ENCODE results near the gene ASPSCR1.

ASPSCR1 gene

GRCh38 chr17:81964081-81964849, 13.2 kb upstream of the ASPSCR1 start:
- Histone ChIP-seq H3K4ac (ENCODE audit: low read depth in 1 of 2, low read length in 2 of 2) (no peak overlapping the region), H3K18ac (ENCODE audit: low read depth in 1 of 2, low read length in 2 of 2) (no peak overlapping the region)
- 79% methylated on average over 22 of the region's 22 CpGs for WGBS

GRCh38 chr17:81966343-81967243, 10.8 kb upstream of the ASPSCR1 start:
- H3K18ac ChIP-seq (ENCODE audit: low read depth in 1 of 2, low read length in 2 of 2): peak overlapping the region in 1 of 2 experiments; percentile 77
- WGBS: 45% methylated on average over 41 of the region's 41 CpGs
- peak overlapping the region; percentile 73 for H4K91ac ChIP-seq (ENCODE audit: low read length)
- no peak overlapping the region for H2BK5ac ChIP-seq (ENCODE audit: low read depth, low read length, poor library complexity, severe bottlenecking)
- H3K23ac ChIP-seq (ENCODE audit: low read length in 2 of 2): no peak overlapping the region
- H2BK15ac ChIP-seq (ENCODE audit: low read depth, poor library complexity, severe bottlenecking): peak overlapping the region; percentile 19
- no peak overlapping the region for H3K4me2 ChIP-seq (ENCODE audit: low read length, poor library complexity, severe bottlenecking)
- no peak overlapping the region for H2AK5ac ChIP-seq (ENCODE audit: low read length, severe bottlenecking)
- no peak overlapping the region for H3K9ac ChIP-seq (ENCODE audit: low read length)
- no peak overlapping the region for H3K27ac ChIP-seq (ENCODE audit: low read length, poor library complexity, severe bottlenecking)
- peaks cover 22% of the 10 kb centered on the region for H3K4me1 ChIP-seq (ENCODE audit: control insufficient read depth, insufficient read depth, low read depth, low read length)
- H3K27me3 ChIP-seq (ENCODE audit: control insufficient read depth in 1 of 2, insufficient read depth in 1 of 2, low read length in 2 of 2): peaks cover 28 to 50% of the 10 kb centered on the region in 2 experiments
- DNase-seq: peak; percentile 78
- H3K36me3 ChIP-seq (ENCODE audit: control insufficient read depth in 1 of 2, insufficient read depth in 2 of 2, low read depth in 1 of 2, low read length in 2 of 2): peaks cover 0 to 5% of the 10 kb centered on the region in 2 experiments
- no peaks in the 10 kb centered on the region for H3K9me3 ChIP-seq (ENCODE audit: control insufficient read depth, low read length)
- peak overlapping the region; percentile 66 for H2BK120ac ChIP-seq (ENCODE audit: low read depth, low read length)
- H2AFZ ChIP-seq (ENCODE audit: low read depth, low read length): no peak overlapping the region
- peak overlapping the region; percentile 20 to 50 for H3K4ac ChIP-seq (ENCODE audit: low read depth in 1 of 2, low read length in 2 of 2)
- peak overlapping the region; percentile 34 to 72 for H2BK12ac ChIP-seq (ENCODE audit: low read length in 2 of 2)
- no peak overlapping the region for H3K4me3 ChIP-seq (ENCODE audit: insufficient read depth in 1 of 2, low read depth in 1 of 2, low read length in 2 of 2)
- H3K79me1 ChIP-seq (replicated peaks; ENCODE audit: low read length, poor library complexity, severe bottlenecking): no peaks in the 10 kb centered on the region
- peak overlapping the region; percentile 59 for H4K8ac ChIP-seq (ENCODE audit: low read length)
- no peak overlapping the region for H3K14ac ChIP-seq (ENCODE audit: low read length in 2 of 2)

More at GRCh38 chr17:81964081-81964849, 13.2 kb upstream of the ASPSCR1 start:
- Histone ChIP-seq H3K36me3 (ENCODE audit: control insufficient read depth in 1 of 2, insufficient read depth in 2 of 2, low read depth in 1 of 2, low read length in 2 of 2) (peaks cover 0 to 5% of the 10 kb centered on the region in 2 experiments), H2BK15ac (ENCODE audit: low read depth, poor library complexity, severe bottlenecking) (no peak overlapping the region), H4K8ac (ENCODE audit: low read length) (no peak overlapping the region), H3K27me3 (ENCODE audit: control insufficient read depth in 1 of 2, insufficient read depth in 1 of 2, low read length in 2 of 2) (peaks cover 29 to 59% of the 10 kb centered on the region in 2 experiments), H2AK5ac (ENCODE audit: low read length, severe bottlenecking) (peak overlapping the region; percentile 22), H3K4me3 (ENCODE audit: insufficient read depth in 1 of 2, low read depth in 1 of 2, low read length in 2 of 2) (peak overlapping the region in 1 of 2 experiments; percentile 20), H2BK120ac (ENCODE audit: low read depth, low read length) (no peak overlapping the region), H3K27ac (ENCODE audit: low read length, poor library complexity, severe bottlenecking) (no peak overlapping the region), H3K14ac (ENCODE audit: low read length in 2 of 2) (no peak overlapping the region), H3K4me1 (ENCODE audit: control insufficient read depth, insufficient read depth, low read depth, low read length) (peaks cover 43% of the 10 kb centered on the region), H3K4me2 (ENCODE audit: low read length, poor library complexity, severe bottlenecking) (no peak overlapping the region), H3K23ac (ENCODE audit: low read length in 2 of 2) (no peak overlapping the region), H3K9me3 (ENCODE audit: control insufficient read depth, low read length) (no peaks in the 10 kb centered on the region), H2BK12ac (ENCODE audit: low read length in 2 of 2) (peak overlapping the region in 1 of 2 experiments; percentile 30), H4K91ac (ENCODE audit: low read length) (no peak overlapping the region), H3K79me1 (replicated peaks; ENCODE audit: low read length, poor library complexity, severe bottlenecking) (no peaks in the 10 kb centered on the region), H2AFZ (ENCODE audit: low read depth, low read length) (no peak overlapping the region), H3K9ac (ENCODE audit: low read length) (no peak overlapping the region), H2BK5ac (ENCODE audit: low read depth, low read length, poor library complexity, severe bottlenecking) (no peak overlapping the region)
- DNase-seq: no peak

GRCh38 chr17:81967244-81967532, 10.2 kb upstream of the ASPSCR1 start:
- Histone ChIP-seq H3K4me2 (ENCODE audit: low read length, poor library complexity, severe bottlenecking) (no peak overlapping the region), H3K79me1 (replicated peaks; ENCODE audit: low read length, poor library complexity, severe bottlenecking) (no peaks in the 10 kb centered on the region), H2BK15ac (ENCODE audit: low read depth, poor library complexity, severe bottlenecking) (peak overlapping the region; percentile 80), H2BK5ac (ENCODE audit: low read depth, low read length, poor library complexity, severe bottlenecking) (no peak overlapping the region), H4K8ac (ENCODE audit: low read length) (no peak overlapping the region), H3K18ac (ENCODE audit: low read depth in 1 of 2, low read length in 2 of 2) (peak overlapping the region in 1 of 2 experiments; percentile 85), H3K27me3 (ENCODE audit: control insufficient read depth in 1 of 2, insufficient read depth in 1 of 2, low read length in 2 of 2) (peaks cover 25 to 46% of the 10 kb centered on the region in 2 experiments), H3K14ac (ENCODE audit: low read length in 2 of 2) (no peak overlapping the region), H4K91ac (ENCODE audit: low read length) (peak overlapping the region; percentile 8), H3K4me3 (ENCODE audit: insufficient read depth in 1 of 2, low read depth in 1 of 2, low read length in 2 of 2) (no peak overlapping the region), H3K27ac (ENCODE audit: low read length, poor library complexity, severe bottlenecking) (no peak overlapping the region), H3K36me3 (ENCODE audit: control insufficient read depth in 1 of 2, insufficient read depth in 2 of 2, low read depth in 1 of 2, low read length in 2 of 2) (peaks cover 0 to 5% of the 10 kb centered on the region in 2 experiments), H2AFZ (ENCODE audit: low read depth, low read length) (no peak overlapping the region), H2BK12ac (ENCODE audit: low read length in 2 of 2) (peak overlapping the region; percentile 23 to 72), H2BK120ac (ENCODE audit: low read depth, low read length) (peak overlapping the region; percentile 66), H3K9me3 (ENCODE audit: control insufficient read depth, low read length) (no peaks in the 10 kb centered on the region), H3K4ac (ENCODE audit: low read depth in 1 of 2, low read length in 2 of 2) (peak overlapping the region in 1 of 2 experiments; percentile 50), H3K23ac (ENCODE audit: low read length in 2 of 2) (no peak overlapping the region), H2AK5ac (ENCODE audit: low read length, severe bottlenecking) (no peak overlapping the region), H3K4me1 (ENCODE audit: control insufficient read depth, insufficient read depth, low read depth, low read length) (peaks cover 19% of the 10 kb centered on the region), H3K9ac (ENCODE audit: low read length) (no peak overlapping the region)
- 78% methylated on average over 5 of the region's 5 CpGs for WGBS
- DNase-seq: no peak

Measured in mesenchymal stem cell (in vitro differentiated cells and primary cell).